ENCODE measurements around the gene GNPTG.

Gene GNPTG

GRCh38 chr16:1351582-1352362 lies at the start of gene GNPTG, which contains the start of gene TSR3:
Gene GNPTG (plus strand): TSS chr16:1351931. CDS start chr16:1351966, 35 bp downstream.
Gene TSR3 (minus strand): TSS chr16:1351878. CDS start chr16:1351804, 74 bp downstream.
- H3K27ac ChIP-seq (ENCODE audit: low read depth, low read length): peak within 1 kb of the TSS; percentile 67
- peak within 1 kb of the TSS; percentile 59 to 93 (median 83) for H3K9ac ChIP-seq (ENCODE audit: low read length in 5 of 5)

GRCh38 chr16:1305823-1306222 lies 45.9 kb upstream of the GNPTG start:
- peaks cover 6 to 16% (median 12%) of the 10 kb centered on the region in 5 donors for H3K27me3 ChIP-seq (ENCODE audit: control insufficient read depth in 5 of 5, insufficient read depth in 4 of 5, low read length in 5 of 5)
- H3K4me1 ChIP-seq (ENCODE audit: control insufficient read depth in 5 of 5, insufficient read depth in 5 of 5, low read length in 5 of 5): peaks cover 6 to 20% (median 17%) of the 10 kb centered on the region in 5 donors
- no peaks in the 10 kb centered on the region for H3K9me3 ChIP-seq (ENCODE audit: control insufficient read depth in 5 of 5, low read length in 5 of 5)
- H3K36me3 ChIP-seq (ENCODE audit: control insufficient read depth in 5 of 5, insufficient read depth in 5 of 5, low read length in 5 of 5): no peaks in the 10 kb centered on the region
- H3K27ac ChIP-seq (ENCODE audit: low read depth, low read length): no peak overlapping the region
- no peak overlapping the region for H3K4me3 ChIP-seq (ENCODE audit: low read depth in 1 of 5, low read length in 5 of 5)
- no peak overlapping the region for H3K9ac ChIP-seq (ENCODE audit: low read length in 5 of 5)

More at GRCh38 chr16:1351582-1352362, at the start of gene GNPTG, which contains the start of gene TSR3:
- Histone ChIP-seq H3K4me3 (ENCODE audit: low read depth in 1 of 5, low read length in 5 of 5) (peak within 1 kb of the TSS; percentile 79 to 94 (median 82)), H3K4me1 (ENCODE audit: control insufficient read depth in 5 of 5, insufficient read depth in 5 of 5, low read length in 5 of 5) (peaks cover 10 to 46% (median 43%) of the 10 kb centered on the region in 5 donors), H3K9me3 (ENCODE audit: control insufficient read depth in 5 of 5, low read length in 5 of 5) (no peaks in the 10 kb centered on the region), H3K27me3 (ENCODE audit: control insufficient read depth in 5 of 5, insufficient read depth in 4 of 5, low read length in 5 of 5) (no peaks in the 10 kb centered on the region), H3K36me3 (ENCODE audit: control insufficient read depth in 5 of 5, insufficient read depth in 5 of 5, low read length in 5 of 5) (peaks cover 0 to 33% (median 29%) of the 10 kb centered on the region in 5 donors)

- Histone ChIP-seq H3K4me3 (ENCODE audit: low read depth in 1 of 5, low read length in 5 of 5) (no peak overlapping the region), H3K9me3 (ENCODE audit: control insufficient read depth in 5 of 5, low read length in 5 of 5) (no peaks in the 10 kb centered on the region), H3K9ac (ENCODE audit: low read length in 5 of 5) (no peak overlapping the region), H3K36me3 (ENCODE audit: control insufficient read depth in 5 of 5, insufficient read depth in 5 of 5, low read length in 5 of 5) (no peaks in the 10 kb centered on the region), H3K27me3 (ENCODE audit: control insufficient read depth in 5 of 5, insufficient read depth in 4 of 5, low read length in 5 of 5) (peaks cover 5 to 14% (median 11%) of the 10 kb centered on the region in 5 donors), H3K4me1 (ENCODE audit: control insufficient read depth in 5 of 5, insufficient read depth in 5 of 5, low read length in 5 of 5) (peaks cover 9 to 21% (median 18%) of the 10 kb centered on the region in 5 donors), H3K27ac (ENCODE audit: low read depth, low read length) (no peak overlapping the region)
These were observed 45.4 kb upstream of the GNPTG start for GRCh38 chr16:1306334-1306733.

- Histone ChIP-seq H3K4me1 (ENCODE audit: control insufficient read depth in 5 of 5, insufficient read depth in 5 of 5, low read length in 5 of 5) (peaks cover 13 to 39% (median 36%) of the 10 kb centered on the region in 5 donors), H3K9me3 (ENCODE audit: control insufficient read depth in 5 of 5, low read length in 5 of 5) (no peaks in the 10 kb centered on the region), H3K27me3 (ENCODE audit: control insufficient read depth in 5 of 5, insufficient read depth in 4 of 5, low read length in 5 of 5) (peaks cover 0 to 9% (median 5%) of the 10 kb centered on the region in 5 donors), H3K4me3 (ENCODE audit: low read depth in 1 of 5, low read length in 5 of 5) (peak overlapping the region; percentile 45 to 79 (median 68)), H3K27ac (ENCODE audit: low read depth, low read length) (peak overlapping the region; percentile 95), H3K9ac (ENCODE audit: low read length in 5 of 5) (no peak overlapping the region), H3K36me3 (ENCODE audit: control insufficient read depth in 5 of 5, insufficient read depth in 5 of 5, low read length in 5 of 5) (peaks cover 0 to 9% (median 6%) of the 10 kb centered on the region in 5 donors)
These were observed 43.4 kb upstream of the GNPTG start for GRCh38 chr16:1308036-1308976.

- H3K4me3 ChIP-seq (ENCODE audit: low read depth in 1 of 5, low read length in 5 of 5): peak within 1 kb of the TSS; percentile 63 to 91 (median 82)
- H3K36me3 ChIP-seq (ENCODE audit: control insufficient read depth in 5 of 5, insufficient read depth in 5 of 5, low read length in 5 of 5): peaks cover 0 to 15% (median 11%) of the 10 kb centered on the region in 5 donors
- H3K9me3 ChIP-seq (ENCODE audit: control insufficient read depth in 5 of 5, low read length in 5 of 5): no peaks in the 10 kb centered on the region
- peaks cover 0 to under 1% (median 0%) of the 10 kb centered on the region in 5 donors for H3K27me3 ChIP-seq (ENCODE audit: control insufficient read depth in 5 of 5, insufficient read depth in 4 of 5, low read length in 5 of 5)
- H3K4me1 ChIP-seq (ENCODE audit: control insufficient read depth in 5 of 5, insufficient read depth in 5 of 5, low read length in 5 of 5): peaks cover 13 to 43% (median 36%) of the 10 kb centered on the region in 5 donors
- peak within 1 kb of the TSS; percentile 95 for H3K27ac ChIP-seq (ENCODE audit: low read depth, low read length)
- peak within 1 kb of the TSS; percentile 50 to 98 (median 88) for H3K9ac ChIP-seq (ENCODE audit: low read length in 5 of 5)
These were observed 42.5 kb upstream of the GNPTG start, which contains the start of gene UBE2I for GRCh38 chr16:1308977-1309885. Gene UBE2I (plus strand): TSS chr16:1309636. CDS start chr16:1314031, 4,395 bp downstream.

GRCh38 chr16:1309888-1310831 lies 41.6 kb upstream of the GNPTG start:
- Histone ChIP-seq H3K9me3 (ENCODE audit: control insufficient read depth in 5 of 5, low read length in 5 of 5) (no peaks in the 10 kb centered on the region), H3K9ac (ENCODE audit: low read length in 5 of 5) (peak overlapping the region; percentile 50 to 83 (median 74)), H3K27me3 (ENCODE audit: control insufficient read depth in 5 of 5, insufficient read depth in 4 of 5, low read length in 5 of 5) (no peaks in the 10 kb centered on the region), H3K4me3 (ENCODE audit: low read depth in 1 of 5, low read length in 5 of 5) (peak overlapping the region; percentile 63 to 91 (median 82)), H3K36me3 (ENCODE audit: control insufficient read depth in 5 of 5, insufficient read depth in 5 of 5, low read length in 5 of 5) (peaks cover 0 to 24% (median 21%) of the 10 kb centered on the region in 5 donors), H3K27ac (ENCODE audit: low read depth, low read length) (peak overlapping the region; percentile 42), H3K4me1 (ENCODE audit: control insufficient read depth in 5 of 5, insufficient read depth in 5 of 5, low read length in 5 of 5) (peaks cover 13 to 46% (median 36%) of the 10 kb centered on the region in 5 donors)

GRCh38 chr16:1310832-1311200 lies 40.9 kb upstream of the GNPTG start:
- Histone ChIP-seq H3K36me3 (ENCODE audit: control insufficient read depth in 5 of 5, insufficient read depth in 5 of 5, low read length in 5 of 5) (peaks cover 0 to 31% (median 27%) of the 10 kb centered on the region in 5 donors), H3K4me3 (ENCODE audit: low read depth in 1 of 5, low read length in 5 of 5) (peak overlapping the region; percentile 63 to 91 (median 82)), H3K9ac (ENCODE audit: low read length in 5 of 5) (peak overlapping the region; percentile 50 to 83 (median 74)), H3K9me3 (ENCODE audit: control insufficient read depth in 5 of 5, low read length in 5 of 5) (no peaks in the 10 kb centered on the region), H3K4me1 (ENCODE audit: control insufficient read depth in 5 of 5, insufficient read depth in 5 of 5, low read length in 5 of 5) (peaks cover 13 to 46% (median 36%) of the 10 kb centered on the region in 5 donors), H3K27me3 (ENCODE audit: control insufficient read depth in 5 of 5, insufficient read depth in 4 of 5, low read length in 5 of 5) (no peaks in the 10 kb centered on the region), H3K27ac (ENCODE audit: low read depth, low read length) (no peak overlapping the region)

- Histone ChIP-seq H3K9me3 (ENCODE audit: control insufficient read depth in 5 of 5, low read length in 5 of 5) (no peaks in the 10 kb centered on the region), H3K27me3 (ENCODE audit: control insufficient read depth in 5 of 5, insufficient read depth in 4 of 5, low read length in 5 of 5) (no peaks in the 10 kb centered on the region), H3K27ac (ENCODE audit: low read depth, low read length) (peak overlapping the region; percentile 30), H3K4me1 (ENCODE audit: control insufficient read depth in 5 of 5, insufficient read depth in 5 of 5, low read length in 5 of 5) (peaks cover 13 to 46% (median 36%) of the 10 kb centered on the region in 5 donors), H3K9ac (ENCODE audit: low read length in 5 of 5) (peak overlapping the region; percentile 26 to 83 (median 74)), H3K36me3 (ENCODE audit: control insufficient read depth in 5 of 5, insufficient read depth in 5 of 5, low read length in 5 of 5) (peaks cover 0 to 35% (median 32%) of the 10 kb centered on the region in 5 donors), H3K4me3 (ENCODE audit: low read depth in 1 of 5, low read length in 5 of 5) (peak overlapping the region; percentile 63 to 91 (median 82))
These were observed 40.5 kb upstream of the GNPTG start for GRCh38 chr16:1311212-1311737.

Measured in subcutaneous abdominal adipose tissue (tissue), 5 donors.